ENCODE results near the gene HLA-DOA.
A peak's percentile ranks its signal among the peaks of the same experiment; 100 is the strongest.

Gene HLA-DOA

GRCh38 chr6:32974541-32975308, 34.7 kb downstream of the HLA-DOA start:
- H3K9me3 ChIP-seq (ENCODE audit: control insufficient read depth, low read length) = no peaks in the 10 kb centered on the region
- peak overlapping the region; percentile 100 for H3K4me2 ChIP-seq (ENCODE audit: low read length)
- no peaks in the 10 kb centered on the region for H3K36me3 ChIP-seq (ENCODE audit: control insufficient read depth, insufficient read depth, low read length)
- no peaks in the 10 kb centered on the region for H3K27me3 ChIP-seq (ENCODE audit: control insufficient read depth, insufficient read depth, low read length)
- H2AFZ ChIP-seq = no peak overlapping the region
- peaks cover 35% of the 10 kb centered on the region for H3K79me2 ChIP-seq
- peaks cover 15% of the 10 kb centered on the region for H3K4me1 ChIP-seq
- H3K27ac ChIP-seq = no peak overlapping the region
- TF ChIP-seq, protein P1, sequence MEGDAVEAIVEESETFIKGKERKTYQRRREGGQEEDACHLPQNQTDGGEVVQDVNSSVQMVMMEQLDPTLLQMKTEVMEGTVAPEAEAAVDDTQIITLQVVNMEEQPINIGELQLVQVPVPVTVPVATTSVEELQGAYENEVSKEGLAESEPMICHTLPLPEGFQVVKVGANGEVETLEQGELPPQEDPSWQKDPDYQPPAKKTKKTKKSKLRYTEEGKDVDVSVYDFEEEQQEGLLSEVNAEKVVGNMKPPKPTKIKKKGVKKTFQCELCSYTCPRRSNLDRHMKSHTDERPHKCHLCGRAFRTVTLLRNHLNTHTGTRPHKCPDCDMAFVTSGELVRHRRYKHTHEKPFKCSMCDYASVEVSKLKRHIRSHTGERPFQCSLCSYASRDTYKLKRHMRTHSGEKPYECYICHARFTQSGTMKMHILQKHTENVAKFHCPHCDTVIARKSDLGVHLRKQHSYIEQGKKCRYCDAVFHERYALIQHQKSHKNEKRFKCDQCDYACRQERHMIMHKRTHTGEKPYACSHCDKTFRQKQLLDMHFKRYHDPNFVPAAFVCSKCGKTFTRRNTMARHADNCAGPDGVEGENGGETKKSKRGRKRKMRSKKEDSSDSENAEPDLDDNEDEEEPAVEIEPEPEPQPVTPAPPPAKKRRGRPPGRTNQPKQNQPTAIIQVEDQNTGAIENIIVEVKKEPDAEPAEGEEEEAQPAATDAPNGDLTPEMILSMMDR (IDR thresholded peaks at IDR 0.05) = no peak
- H3K4me3 ChIP-seq (ENCODE audit: low read depth, low read length) = peak overlapping the region; percentile 99
- H3K9ac ChIP-seq = peak overlapping the region; percentile 39

DNA sequence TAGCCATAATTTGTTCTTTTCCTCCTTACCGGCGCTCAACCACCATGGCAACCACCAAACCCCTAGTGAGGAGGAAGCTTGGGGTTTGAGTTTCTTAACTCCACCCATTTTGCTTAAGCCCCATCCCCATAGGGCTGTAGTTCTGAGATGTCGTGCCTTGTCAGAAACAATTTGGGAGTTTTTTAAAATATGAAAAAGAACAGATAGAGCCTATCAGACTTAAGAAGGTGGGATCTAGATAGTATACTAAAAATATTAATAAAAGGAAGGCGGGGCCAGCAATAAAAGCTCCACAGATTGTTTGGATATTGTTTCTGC, 35.4 kb downstream of the HLA-DOA start:
- Histone ChIP-seq H2AFZ (no peak overlapping the region), H3K36me3 (ENCODE audit: control insufficient read depth, insufficient read depth, low read length) (no peaks in the 10 kb centered on the region), H3K4me1 (peaks cover 15% of the 10 kb centered on the region), H3K27ac (peak overlapping the region; percentile 97), H3K4me3 (ENCODE audit: low read depth, low read length) (peak overlapping the region; percentile 99), H3K9me3 (ENCODE audit: control insufficient read depth, low read length) (no peaks in the 10 kb centered on the region), H3K9ac (no peak overlapping the region), H3K79me2 (peaks cover 36% of the 10 kb centered on the region), H3K4me2 (ENCODE audit: low read length) (peak overlapping the region; percentile 100), H3K27me3 (ENCODE audit: control insufficient read depth, insufficient read depth, low read length) (no peaks in the 10 kb centered on the region)
- TF ChIP-seq, protein P1 (IDR thresholded peaks at IDR 0.05) = no peak

- H3K4me3 ChIP-seq (ENCODE audit: low read depth, low read length) = peak overlapping the region; percentile 99
- H3K27ac ChIP-seq = peak overlapping the region; percentile 97
- TF ChIP-seq, protein P1 (IDR thresholded peaks at IDR 0.05) = no peak
- no peak overlapping the region for H2AFZ ChIP-seq
- H3K27me3 ChIP-seq (ENCODE audit: control insufficient read depth, insufficient read depth, low read length) = no peaks in the 10 kb centered on the region
- peaks cover 15% of the 10 kb centered on the region for H3K4me1 ChIP-seq
- peak overlapping the region; percentile 100 for H3K4me2 ChIP-seq (ENCODE audit: low read length)
- peak overlapping the region; percentile 51 for H3K9ac ChIP-seq
- H3K9me3 ChIP-seq (ENCODE audit: control insufficient read depth, low read length) = no peaks in the 10 kb centered on the region
- peaks cover 38% of the 10 kb centered on the region for H3K79me2 ChIP-seq
- H3K36me3 ChIP-seq (ENCODE audit: control insufficient read depth, insufficient read depth, low read length) = no peaks in the 10 kb centered on the region
Measured at GRCh38 chr6:32973144-32974015, 36.0 kb downstream of the HLA-DOA start.

GRCh38 chr6:32972353-32973143, 36.8 kb downstream of the HLA-DOA start:
- H3K4me3 ChIP-seq (ENCODE audit: low read depth, low read length) = peak overlapping the region; percentile 99
- peak overlapping the region; percentile 100 for H3K4me2 ChIP-seq (ENCODE audit: low read length)
- H2AFZ ChIP-seq = no peak overlapping the region
- no peaks in the 10 kb centered on the region for H3K27me3 ChIP-seq (ENCODE audit: control insufficient read depth, insufficient read depth, low read length)
- H3K36me3 ChIP-seq (ENCODE audit: control insufficient read depth, insufficient read depth, low read length) = no peaks in the 10 kb centered on the region
- H3K79me2 ChIP-seq = peaks cover 38% of the 10 kb centered on the region
- H3K4me1 ChIP-seq = peaks cover 15% of the 10 kb centered on the region
- TF ChIP-seq, protein P1 (IDR thresholded peaks at IDR 0.05) = no peak
- peak overlapping the region; percentile 51 for H3K9ac ChIP-seq
- H3K27ac ChIP-seq = peak overlapping the region; percentile 97
- no peaks in the 10 kb centered on the region for H3K9me3 ChIP-seq (ENCODE audit: control insufficient read depth, low read length)

Data from parathyroid adenoma (tissue), 2 donors.